MM.1S (cell line): ENCODE results near the gene UTF1.

Experiments
- DNase-seq: peaks from one replicate; pipeline ENCODE4 v3.0.0-alpha.2; 2015
- H2AFZ ChIP-seq: fragments of 300-600 bp; sonication (generic); 2 replicates; pipeline ENCODE4 v1.6.0; 2016; ENCODE audit warnings: antibody characterized with exemption, low read length
- H3F3A ChIP-seq: fragments of 300-600 bp; sonication (generic); 2 replicates; pipeline ENCODE4 v1.6.1; 2016; ENCODE audit warnings: mild to moderate bottlenecking, antibody characterized with exemption, low read length, moderate library complexity, mixed read lengths; ENCODE audit not compliant: insufficient read depth
- H3K27ac ChIP-seq: fragments of 300-600 bp; sonication (generic); 2 replicates; pipeline ENCODE4 v1.5.1; 2016; ENCODE audit warnings: mild to moderate bottlenecking, low read length
- H3K27me3 ChIP-seq: fragments of 300-600 bp; sonication (generic); replicated peaks from 2 replicates; pipeline ENCODE4 v1.6.0; 2016; ENCODE audit warnings: low read length; ENCODE audit not compliant: insufficient read depth
- H3K36me3 ChIP-seq: fragments of 300-600 bp; sonication (generic); replicated peaks from 2 replicates; pipeline ENCODE4 v1.6.1; 2016; ENCODE audit warnings: mild to moderate bottlenecking, low read length, mixed read lengths; ENCODE audit not compliant: insufficient read depth
- H3K4me1 ChIP-seq: fragments of 300-600 bp; sonication (generic); 2 replicates; pipeline ENCODE4 v1.6.1; 2016; ENCODE audit warnings: low read length, mixed read lengths
- H3K4me2 ChIP-seq: fragments of 300-600 bp; sonication (generic); 2 replicates; pipeline ENCODE4 v1.6.0; 2016; ENCODE audit warnings: low read depth, low read length
- H3K4me3 ChIP-seq: fragments of 300-600 bp; sonication (generic); 2 replicates; pipeline ENCODE4 v1.5.1; 2016; ENCODE audit warnings: low read length, mixed read lengths
- H3K79me2 ChIP-seq: fragments of 300-600 bp; sonication (generic); 2 replicates; pipeline ENCODE4 v1.6.1; 2016; ENCODE audit warnings: mixed run types, low read length, mixed read lengths
- H3K9ac ChIP-seq: fragments of 300-600 bp; sonication (generic); 2 replicates; pipeline ENCODE4 v1.6.1; 2016; ENCODE audit warnings: low read length, mixed read lengths
- H3K9me2 ChIP-seq: fragments of 300-600 bp; sonication (generic); replicated peaks from 2 replicates; pipeline ENCODE4 v1.6.1; 2016; ENCODE audit warnings: mild to moderate bottlenecking, low read length, mixed read lengths; ENCODE audit not compliant: insufficient read depth
- H3K9me3 ChIP-seq: fragments of 300-600 bp; sonication (generic); replicated peaks from 2 replicates; pipeline ENCODE4 v1.6.1; 2016; ENCODE audit warnings: mild to moderate bottlenecking, low read length, mixed read lengths; ENCODE audit not compliant: insufficient read depth
- H4K20me1 ChIP-seq: fragments of 300-600 bp; sonication (generic); 2 replicates; pipeline ENCODE4 v1.6.1; 2016; ENCODE audit warnings: mild to moderate bottlenecking, low read length, moderate library complexity, mixed read lengths; ENCODE audit not compliant: insufficient read depth
- CTCF ChIP-seq: fragments of 300-600 bp; sonication (generic); IDR thresholded peaks from 2 replicates; pipeline ENCODE4 v1.5.1; 2016; ENCODE audit warnings: antibody characterized with exemption, low read length, mixed read lengths
- EZH2 ChIP-seq: fragments of 300-600 bp; sonication (generic); optimal IDR thresholded peaks from 2 replicates; pipeline ENCODE3; 2017; ENCODE audit warnings: low read depth, mild to moderate bottlenecking, antibody characterized with exemption, low read length, mixed read lengths
- EZH2phosphoT487 ChIP-seq: fragments of 300-600 bp; sonication (generic); IDR thresholded peaks from 2 replicates; pipeline ENCODE4 v1.6.1; 2018; ENCODE audit warnings: antibody characterized with exemption, low read length

UTF1 gene

GRCh38 chr10:133245439-133246235, 15.6 kb downstream of the UTF1 start:
- Histone ChIP-seq H3K4me1 (peaks cover 6% of the 10 kb centered on the region; the same call in 1 of the 2 replicates), H3K4me3 (no peak overlapping the region), H3K27ac (no peak overlapping the region), H2AFZ (no peak overlapping the region), H4K20me1 (no peaks in the 10 kb centered on the region), H3K9me2 (no peaks in the 10 kb centered on the region), H3K9ac (no peak overlapping the region), H3K79me2 (no peaks in the 10 kb centered on the region), H3K4me2 (no peak overlapping the region), H3F3A (no peaks in the 10 kb centered on the region), H3K9me3 (no peaks in the 10 kb centered on the region), H3K27me3 (peaks cover 82% of the 10 kb centered on the region), H3K36me3 (no peaks in the 10 kb centered on the region)
- DNase-seq: no peak
- no peak for TF ChIP-seq EZH2phosphoT487
- TF ChIP-seq EZH2: no peak
- TF ChIP-seq CTCF: no peak

GRCh38 chr10:133246236-133246626, 16.2 kb downstream of the UTF1 start:
- no peaks in the 10 kb centered on the region for H3K79me2 ChIP-seq
- H3F3A ChIP-seq: no peaks in the 10 kb centered on the region
- H3K9me3 ChIP-seq: no peaks in the 10 kb centered on the region
- H3K4me1 ChIP-seq: 0 out of 2 replicates have a peak, but pooled peaks cover 6% of the 10 kb centered on the region
- no peak for DNase-seq
- H3K27me3 ChIP-seq: peaks cover 82% of the 10 kb centered on the region
- H3K9me2 ChIP-seq: no peaks in the 10 kb centered on the region
- no peak overlapping the region for H3K9ac ChIP-seq
- TF ChIP-seq EZH2 (no peak), EZH2phosphoT487 (no peak)
- H3K4me2 ChIP-seq: no peak overlapping the region
- no peaks in the 10 kb centered on the region for H3K36me3 ChIP-seq
- H4K20me1 ChIP-seq: no peaks in the 10 kb centered on the region
- H2AFZ ChIP-seq: no peak overlapping the region
- H3K4me3 ChIP-seq: no peak overlapping the region
- H3K27ac ChIP-seq: no peak overlapping the region

GRCh38 chr10:133247681-133248333, 17.8 kb downstream of the UTF1 start:
- Histone ChIP-seq H2AFZ (no peak overlapping the region), H3K4me3 (no peak overlapping the region), H3K9me2 (no peaks in the 10 kb centered on the region), H3K9me3 (no peaks in the 10 kb centered on the region), H3K79me2 (no peaks in the 10 kb centered on the region), H3K36me3 (no peaks in the 10 kb centered on the region), H4K20me1 (no peaks in the 10 kb centered on the region), H3K4me1 (no peaks in the 10 kb centered on the region), H3K9ac (no peak overlapping the region), H3K27me3 (peaks cover 91% of the 10 kb centered on the region), H3K27ac (no peak overlapping the region), H3F3A (no peaks in the 10 kb centered on the region), H3K4me2 (no peak overlapping the region)
- TF ChIP-seq EZH2phosphoT487 (no peak), EZH2 (no peak), CTCF (no peak)
- no peak for DNase-seq
